Spleen (tissue), 11 donors: ENCODE data around the gene ADAMTS5. TPM values are rescaled to one million over a fixed set of nuclear protein-coding genes. Genes with fewer than 3 reads are reported as not detected.

Experiments
- DNase-seq: peaks from one replicate; pipeline ENCODE4 v3.0.0-alpha.2; 2020
- H3K27ac ChIP-seq, 8 donors: fragments of 200-600 bp; sonication (generic) in 7 of 8; 1 replicate in 4 of 8; 2 replicates in 4 of 8; pipeline versions ENCODE4 v1.5.0 to v1.8.0; 2016 to 2021; ENCODE audit warnings: inconsistent platforms in 4 of 8, mild to moderate bottlenecking in 4 of 8, moderate library complexity in 1 of 8
- H3K27me3 ChIP-seq, 7 donors: fragments of 200-600 bp; sonication (generic) in 6 of 7; replicated peaks in 1 of 7; 1 replicate in 4 of 7; 2 replicates in 3 of 7; pipeline versions ENCODE4 v1.5.0 to v1.8.0; 2016 to 2021; ENCODE audit warnings: inconsistent platforms in 3 of 7, mild to moderate bottlenecking in 1 of 7
- H3K36me3 ChIP-seq, 6 donors: fragments of 200-600 bp; sonication (generic) in 5 of 6; 1 replicate in 4 of 6; 2 replicates in 2 of 6; pipeline versions ENCODE4 v1.5.0 to v1.8.0; 2016 to 2021; ENCODE audit warnings: inconsistent platforms in 2 of 6
- H3K4me1 ChIP-seq, 6 donors: fragments of 200-600 bp; sonication (generic) in 5 of 6; 1 replicate in 3 of 6; 2 replicates in 3 of 6; pipeline versions ENCODE4 v1.5.0 to v1.8.0; 2016 to 2021; ENCODE audit warnings: inconsistent platforms in 3 of 6
- H3K4me3 ChIP-seq, 8 donors: fragments of 200-600 bp; sonication (generic) in 7 of 8; 1 replicate in 4 of 8; 2 replicates in 4 of 8; pipeline versions ENCODE4 v1.5.0 to v1.8.0; 2016 to 2021; ENCODE audit warnings: inconsistent platforms in 4 of 8, mild to moderate bottlenecking in 4 of 8, moderate library complexity in 2 of 8
- H3K9me3 ChIP-seq, 8 donors: fragments of 200-600 bp; sonication (generic) in 7 of 8; 1 replicate in 4 of 8; 2 replicates in 4 of 8; pipeline versions ENCODE4 v1.5.0 to v1.8.0; 2016 to 2021; ENCODE audit warnings: inconsistent platforms in 4 of 8
- CTCF ChIP-seq, 11 experiments: fragments of 200-600 bp in 7 of 11; fragments of 450-650 bp in 4 of 11; sonication (generic) in 4 of 11; IDR thresholded peaks in 8 of 11; conservative IDR thresholded peaks in 3 of 11; 1 replicate in 7 of 11; 2 replicates in 4 of 11; pipeline versions ENCODE4 v1.4.0 to v1.8.0; 2016 to 2021; ENCODE audit warnings: antibody characterized with exemption in 11 of 11, inconsistent platforms in 4 of 11, mild to moderate bottlenecking in 1 of 11
- POLR2A ChIP-seq, 3 donors: fragments of 450-650 bp; IDR thresholded peaks; one replicate each; pipeline ENCODE4 v1.5.1; 2017; ENCODE audit warnings: antibody characterized with exemption in 3 of 3, mild to moderate bottlenecking in 1 of 3
- POLR2AphosphoS5 ChIP-seq, 3 donors: sonication (generic); formaldehyde crosslinking; IDR thresholded peaks; one replicate each; pipeline ENCODE4 v1.5.1; 2017; ENCODE audit warnings: antibody characterized with exemption in 3 of 3
- WGBS, 5 donors: extraction: QIAGEN DNeasy Blood & Tissue Kit in 3 of 5; methylation state at CpG; one replicate each; pipeline versions ENCODE4 v1.1.5 to v1.1.7; 2013 to 2018; 5-methylcytosine and 5-hydroxymethylcytosine counted together
- intact Hi-C: fragments of 100-400 bp; cut with DNase I; formaldehyde crosslinking; loops from one replicate; pipeline ENCODE4 v1.15.0; 2023; ENCODE audit warnings: low total_unique reads
- polyA plus RNA-seq, 3 donors: library from polyadenylated mRNA; stranded (reverse); fragments of 200-250 nt; gene quantifications; one replicate each; pipeline ENCODE4 v1.2.1, GENCODE V29; 2013
- total RNA-seq, 7 donors: library from RNA; depleted of rRNA in 3 of 7; stranded (reverse); fragments of >200 nt in 3 of 7; fragmentation: NEBNext Ultra II Directional in 4 of 7; extraction: Animal tissue kit (Norgen Biotek cat#: 25700) in 4 of 7; gene quantifications; one replicate each; pipeline versions ENCODE4 v1.1.0 to v1.2.1, GENCODE V29; 2016 to 2021
- donor health status: healthy with polysubstance abuse.
- donor health status: DM: no; HTN: no; CAD: no; lungs with moderate emphysema.
- donor health status: DM: no; HTN: no; CAD: no.
- donor health status: Bipolar disorder and iron deficiency.
- donor health status: healthy.
- donor health status: DM: no; HTN: no; CAD: no.
- donor health status: DM: yes; HTN: yes; CAD: no.

The ADAMTS5 gene
- total and polyA plus RNA-seq, 10 donors: 1.7 to 61.2 (median 29.3) TPM

- Histone ChIP-seq H3K27ac (no peak overlapping the region), H3K4me1 (no peaks in the 10 kb centered on the region), H3K9me3 (peaks cover 0 to 17% (median 8%) of the 10 kb centered on the region in 8 donors), H3K4me3 (no peak overlapping the region), H3K27me3 (no peaks in the 10 kb centered on the region), H3K36me3 (no peaks in the 10 kb centered on the region)
- 69 to 92% (median 77%) methylated on average over 2 of the region's 2 CpGs for WGBS, 5 donors
- intact Hi-C loops: no loop called here
- TF ChIP-seq POLR2A (IDR thresholded peaks at IDR 0.05) (no peak), POLR2AphosphoS5 (IDR thresholded peaks at IDR 0.05) (no peak), CTCF (IDR thresholded peaks at IDR 0.05 in 8 of 11, conservative IDR thresholded peaks at IDR 0.05 in 3 of 11) (no peak)
- DNase-seq: no peak
Measured at GRCh38 chr21:26982767-26983166, 15.9 kb upstream of the ADAMTS5 start.

- no peaks in the 10 kb centered on the region for H3K4me1 ChIP-seq
- H3K4me3 ChIP-seq: no peak overlapping the region
- intact Hi-C loops: no loop called here
- TF ChIP-seq POLR2A (IDR thresholded peaks at IDR 0.05): no peak
- no peak for TF ChIP-seq POLR2AphosphoS5 (IDR thresholded peaks at IDR 0.05)
- no peak for TF ChIP-seq CTCF (IDR thresholded peaks at IDR 0.05 in 8 of 11, conservative IDR thresholded peaks at IDR 0.05 in 3 of 11)
- no peak overlapping the region for H3K27ac ChIP-seq
- 75 to 92% (median 83%) methylated on average over 3 of the region's 3 CpGs for WGBS, 5 donors
- peaks cover 0 to 14% (median 8%) of the 10 kb centered on the region in 8 donors for H3K9me3 ChIP-seq
- no peak for DNase-seq
- H3K27me3 ChIP-seq: no peaks in the 10 kb centered on the region
- H3K36me3 ChIP-seq: no peaks in the 10 kb centered on the region
Measured at GRCh38 chr21:26977746-26978145, 10.9 kb upstream of the ADAMTS5 start.

GRCh38 chr21:26973226-26973625 is 6.3 kb upstream of the ADAMTS5 start:
- TF ChIP-seq CTCF (IDR thresholded peaks at IDR 0.05 in 8 of 11, conservative IDR thresholded peaks at IDR 0.05 in 3 of 11): no peak
- TF ChIP-seq POLR2A (IDR thresholded peaks at IDR 0.05): no peak
- no peak for TF ChIP-seq POLR2AphosphoS5 (IDR thresholded peaks at IDR 0.05)
- Histone ChIP-seq H3K27ac (no peak overlapping the region), H3K4me1 (peaks cover 0 to 4% (median 0%) of the 10 kb centered on the region in 6 donors), H3K9me3 (no peaks in the 10 kb centered on the region), H3K27me3 (peaks cover 0 to 8% (median 0%) of the 10 kb centered on the region in 7 donors), H3K4me3 (no peak overlapping the region), H3K36me3 (no peaks in the 10 kb centered on the region)
- 61 to 77% (median 62%) methylated on average over 2 of the region's 2 CpGs for WGBS, 5 donors
- intact Hi-C loops: no loop called here
- DNase-seq: no peak

GRCh38 chr21:26972192-26972591 is 5.3 kb upstream of the ADAMTS5 start:
- no peaks in the 10 kb centered on the region for H3K9me3 ChIP-seq
- H3K27me3 ChIP-seq: peaks cover 0 to 18% (median 0%) of the 10 kb centered on the region in 7 donors
- H3K27ac ChIP-seq: no peak overlapping the region
- intact Hi-C loops: no loop called here
- H3K36me3 ChIP-seq: no peaks in the 10 kb centered on the region
- DNase-seq: no peak
- H3K4me1 ChIP-seq: peaks cover 0 to 12% (median 5%) of the 10 kb centered on the region in 6 donors
- no peak overlapping the region for H3K4me3 ChIP-seq
- no peak for TF ChIP-seq CTCF (IDR thresholded peaks at IDR 0.05 in 8 of 11, conservative IDR thresholded peaks at IDR 0.05 in 3 of 11)
- TF ChIP-seq POLR2A (IDR thresholded peaks at IDR 0.05): no peak
- TF ChIP-seq POLR2AphosphoS5 (IDR thresholded peaks at IDR 0.05): no peak
- WGBS, 5 donors: 25 to 33% (median 28%) methylated on average over 2 of the region's 2 CpGs
